Erythroblast (primary cell): Measurements from ENCODE around the gene RPL21.
"Not testable (repeated sequence)": the region's sequence is repeated elsewhere in the genome, so short reads cannot be mapped to it uniquely, and the experiment has no call there.

Experiments
- GATA1 ChIP-seq: IDR thresholded peaks from 2 replicates; pipeline ENCODE4 v1.6.1; 2011; ENCODE audit warnings: low read depth, mild to moderate bottlenecking, control low read depth, low read length, moderate library complexity
- POLR2A ChIP-seq: IDR thresholded peaks from 2 replicates; pipeline ENCODE4 v1.6.1; 2011; ENCODE audit warnings: mild to moderate bottlenecking, low read length

DNA sequence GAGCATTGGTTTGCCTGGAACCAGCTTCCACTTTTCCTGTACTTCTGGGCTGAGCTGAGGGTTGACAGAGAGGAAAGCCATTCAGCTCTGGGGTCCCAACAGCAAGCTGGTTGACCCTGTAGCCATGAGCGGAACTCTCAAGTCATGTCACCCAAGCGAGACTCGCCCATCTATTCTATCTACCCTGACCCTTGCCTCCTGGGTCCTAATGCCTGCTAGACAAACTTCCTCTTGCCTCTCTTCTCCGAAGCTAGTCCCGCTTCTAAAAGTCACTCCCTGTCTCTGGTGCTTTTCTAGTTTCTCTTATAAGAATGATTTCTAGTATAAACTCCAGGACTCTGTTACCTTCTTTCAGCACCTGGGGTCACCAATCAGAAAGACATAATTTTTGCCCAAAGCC, 38.0 kb upstream of the RPL21 start:
- TF ChIP-seq POLR2A, GATA1: not testable (repeated sequence)
